ENCODE results near the gene CFAP92. TPM values are rescaled to one million over a fixed set of nuclear protein-coding genes. Genes with fewer than 3 reads are reported as not detected.

Gene CFAP92
- 0.17 TPM in 1 of 2 replicates, not detected in the other for total RNA-seq

DNA sequence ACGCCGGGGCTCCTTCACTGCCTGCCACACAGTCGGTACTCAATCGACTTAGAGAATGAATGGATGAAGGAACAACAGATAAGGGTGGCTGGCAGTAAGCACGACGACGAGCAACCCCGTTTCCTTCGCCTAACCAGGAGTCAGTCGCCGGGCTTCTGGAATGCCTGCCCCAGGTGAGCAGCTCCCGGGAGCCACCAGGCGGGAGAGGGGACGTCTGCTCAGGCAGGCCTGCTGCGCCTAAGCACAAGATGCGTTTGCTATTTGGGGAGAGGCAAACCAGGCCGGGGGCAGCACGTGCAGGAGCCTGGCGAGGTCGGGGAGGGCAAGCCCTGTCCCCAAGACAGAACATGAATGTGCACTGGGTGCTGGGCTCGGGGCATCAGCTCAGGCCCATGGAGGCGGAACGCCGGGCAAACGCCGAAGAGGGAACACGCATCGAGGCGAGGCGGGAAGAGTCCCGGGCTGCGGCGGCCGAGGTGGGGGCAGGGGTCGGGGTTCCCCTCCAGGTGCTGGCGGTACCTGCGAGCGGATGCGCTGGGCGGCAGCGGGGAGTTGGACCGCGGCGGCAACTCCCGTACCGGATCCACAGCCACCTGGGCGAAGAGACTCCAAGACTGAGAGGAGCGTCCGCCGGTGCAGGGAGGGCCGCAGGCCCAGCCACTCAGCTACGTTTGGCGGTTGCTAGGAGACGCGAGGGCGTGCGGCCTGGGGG, at the start of gene CFAP92:
CFAP92 (minus strand) TSS at position 616 of the 712 bp plus-strand sequence. CDS start 772 bp downstream, outside the sequence.
- H3K36me3 Mint-ChIP-seq (ENCODE audit: low read depth) = no peaks in the 10 kb centered on the region
- no peak within 1 kb of the TSS for H3K27ac Mint-ChIP-seq
- H3K27me3 Mint-ChIP-seq = peaks cover 10% of the 10 kb centered on the region
- peaks cover 30% of the 10 kb centered on the region for H3K4me1 Mint-ChIP-seq
- peaks cover 5% of the 10 kb centered on the region for H3K9me3 Mint-ChIP-seq
- H3K4me3 Mint-ChIP-seq = peak within 1 kb of the TSS; percentile 74
- intact Hi-C loops (cut with micrococcal nuclease) = loop anchor here (1.0 to 10.0 kb wide), 2 partner anchors 34 to 251 kb away; partner anchors contain the start of gene COPG1
- DNase-seq = peak; percentile 98

GRCh38 chr3:129040579-129041300, 46.9 kb upstream of the CFAP92 start:
- no peaks in the 10 kb centered on the region for H3K36me3 Mint-ChIP-seq (ENCODE audit: low read depth)
- H3K9me3 Mint-ChIP-seq = peaks cover 5% of the 10 kb centered on the region
- peaks cover 2% of the 10 kb centered on the region for H3K4me1 Mint-ChIP-seq
- no peak overlapping the region for H3K4me3 Mint-ChIP-seq
- intact Hi-C loops (cut with micrococcal nuclease) = no loop called here
- H3K27me3 Mint-ChIP-seq = peaks cover 45% of the 10 kb centered on the region
- no peak for DNase-seq
- H3K27ac Mint-ChIP-seq = no peak overlapping the region

DNA sequence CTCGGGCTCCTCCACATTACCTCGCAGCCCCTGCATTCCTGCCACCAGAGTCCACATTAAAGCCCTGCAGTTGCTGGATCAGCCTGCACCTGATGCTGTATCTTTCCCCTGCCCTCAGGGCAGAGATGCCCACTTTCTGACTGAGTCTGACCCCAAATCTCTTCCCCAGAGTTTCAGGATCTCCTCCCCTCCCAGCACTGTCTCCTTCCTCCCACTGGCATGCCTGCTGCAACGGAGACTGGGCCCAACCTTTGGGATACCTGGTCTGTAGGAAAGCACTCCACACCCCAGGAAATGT, 46.1 kb upstream of the CFAP92 start:
- no peak overlapping the region for H3K4me3 Mint-ChIP-seq
- H3K36me3 Mint-ChIP-seq (ENCODE audit: low read depth) = no peaks in the 10 kb centered on the region
- peaks cover 45% of the 10 kb centered on the region for H3K27me3 Mint-ChIP-seq
- no peak for DNase-seq
- H3K27ac Mint-ChIP-seq = no peak overlapping the region
- H3K9me3 Mint-ChIP-seq = peaks cover 5% of the 10 kb centered on the region
- peaks cover 4% of the 10 kb centered on the region for H3K4me1 Mint-ChIP-seq
- intact Hi-C loops (cut with micrococcal nuclease) = no loop called here

GRCh38 chr3:129039271-129040038, 45.6 kb upstream of the CFAP92 start:
- H3K27me3 Mint-ChIP-seq = peaks cover 45% of the 10 kb centered on the region
- peaks cover 5% of the 10 kb centered on the region for H3K4me1 Mint-ChIP-seq
- peaks cover 5% of the 10 kb centered on the region for H3K9me3 Mint-ChIP-seq
- H3K4me3 Mint-ChIP-seq = no peak overlapping the region
- H3K27ac Mint-ChIP-seq = no peak overlapping the region
- DNase-seq = no peak
- intact Hi-C loops (cut with micrococcal nuclease) = no loop called here
- H3K36me3 Mint-ChIP-seq (ENCODE audit: low read depth) = no peaks in the 10 kb centered on the region

DNA sequence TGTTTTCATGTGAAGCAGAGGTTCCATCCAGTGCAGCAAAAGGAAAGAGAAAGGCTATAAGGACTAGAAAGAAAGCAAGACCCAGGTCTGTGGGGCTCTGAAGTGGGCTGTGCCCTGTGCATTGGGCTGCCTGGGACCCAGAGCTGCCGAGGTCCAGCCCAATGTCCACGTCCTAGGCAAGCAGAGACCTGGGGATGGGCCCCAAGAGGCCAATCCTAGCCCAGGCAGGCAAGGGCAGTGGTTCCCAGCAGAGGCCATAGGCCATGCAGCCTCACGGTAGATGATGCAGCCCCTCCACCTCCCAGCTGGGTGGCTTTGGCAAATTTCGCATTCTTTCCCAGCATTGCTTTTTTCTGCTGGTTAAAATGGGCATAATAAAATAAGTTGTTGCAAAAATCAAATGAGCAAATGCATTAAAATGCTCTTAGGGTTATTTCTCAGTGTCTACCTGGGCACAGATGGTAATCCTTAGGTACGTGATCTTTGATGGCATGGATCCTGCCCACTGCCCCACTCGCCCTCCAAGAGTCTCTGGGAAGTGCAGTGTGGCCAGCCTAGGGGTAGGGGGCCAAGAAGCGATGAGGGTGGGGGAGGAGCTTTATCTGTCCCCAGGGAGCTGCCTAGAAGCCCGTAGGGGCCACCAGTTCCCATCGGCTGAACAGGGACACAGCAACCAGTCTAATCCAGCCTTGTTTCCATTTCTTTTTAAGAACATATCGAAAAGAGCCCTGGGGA, 44.4 kb upstream of the CFAP92 start:
- intact Hi-C loops (cut with micrococcal nuclease) = no loop called here
- DNase-seq = no peak
- Mint-ChIP-seq H3K27ac (no peak overlapping the region), H3K36me3 (ENCODE audit: low read depth) (no peaks in the 10 kb centered on the region), H3K4me3 (no peak overlapping the region), H3K9me3 (no peaks in the 10 kb centered on the region), H3K4me1 (peaks cover 5% of the 10 kb centered on the region), H3K27me3 (peaks cover 36% of the 10 kb centered on the region)

- Mint-ChIP-seq H3K4me1 (peaks cover 5% of the 10 kb centered on the region), H3K27me3 (peaks cover 25% of the 10 kb centered on the region), H3K36me3 (ENCODE audit: low read depth) (no peaks in the 10 kb centered on the region), H3K9me3 (no peaks in the 10 kb centered on the region), H3K27ac (no peak overlapping the region), H3K4me3 (no peak overlapping the region)
- DNase-seq = no peak
- intact Hi-C loops (cut with micrococcal nuclease) = no loop called here
Observed at GRCh38 chr3:129037093-129037419, 43.2 kb upstream of the CFAP92 start.

- Mint-ChIP-seq H3K36me3 (ENCODE audit: low read depth) (no peaks in the 10 kb centered on the region), H3K9me3 (no peaks in the 10 kb centered on the region), H3K4me1 (peaks cover 5% of the 10 kb centered on the region), H3K27ac (no peak overlapping the region), H3K27me3 (peaks cover 21% of the 10 kb centered on the region), H3K4me3 (no peak overlapping the region)
- no peak for DNase-seq
- intact Hi-C loops (cut with micrococcal nuclease) = no loop called here
Observed at GRCh38 chr3:129036222-129037092, 42.6 kb upstream of the CFAP92 start.

- Mint-ChIP-seq H3K4me1 (peaks cover 5% of the 10 kb centered on the region), H3K27me3 (peaks cover 17% of the 10 kb centered on the region), H3K9me3 (no peaks in the 10 kb centered on the region), H3K27ac (no peak overlapping the region), H3K4me3 (no peak overlapping the region), H3K36me3 (ENCODE audit: low read depth) (no peaks in the 10 kb centered on the region)
- no peak for DNase-seq
- intact Hi-C loops (cut with micrococcal nuclease) = no loop called here
Observed at GRCh38 chr3:129035360-129036221, 41.7 kb upstream of the CFAP92 start.

GRCh38 chr3:129034642-129035041, 40.8 kb upstream of the CFAP92 start:
- DNase-seq = no peak
- H3K4me3 Mint-ChIP-seq = no peak overlapping the region
- H3K27ac Mint-ChIP-seq = no peak overlapping the region
- intact Hi-C loops (cut with micrococcal nuclease) = no loop called here
- H3K36me3 Mint-ChIP-seq (ENCODE audit: low read depth) = no peaks in the 10 kb centered on the region
- peaks cover 8% of the 10 kb centered on the region for H3K27me3 Mint-ChIP-seq
- H3K9me3 Mint-ChIP-seq = no peaks in the 10 kb centered on the region
- H3K4me1 Mint-ChIP-seq = peaks cover 5% of the 10 kb centered on the region

DNA sequence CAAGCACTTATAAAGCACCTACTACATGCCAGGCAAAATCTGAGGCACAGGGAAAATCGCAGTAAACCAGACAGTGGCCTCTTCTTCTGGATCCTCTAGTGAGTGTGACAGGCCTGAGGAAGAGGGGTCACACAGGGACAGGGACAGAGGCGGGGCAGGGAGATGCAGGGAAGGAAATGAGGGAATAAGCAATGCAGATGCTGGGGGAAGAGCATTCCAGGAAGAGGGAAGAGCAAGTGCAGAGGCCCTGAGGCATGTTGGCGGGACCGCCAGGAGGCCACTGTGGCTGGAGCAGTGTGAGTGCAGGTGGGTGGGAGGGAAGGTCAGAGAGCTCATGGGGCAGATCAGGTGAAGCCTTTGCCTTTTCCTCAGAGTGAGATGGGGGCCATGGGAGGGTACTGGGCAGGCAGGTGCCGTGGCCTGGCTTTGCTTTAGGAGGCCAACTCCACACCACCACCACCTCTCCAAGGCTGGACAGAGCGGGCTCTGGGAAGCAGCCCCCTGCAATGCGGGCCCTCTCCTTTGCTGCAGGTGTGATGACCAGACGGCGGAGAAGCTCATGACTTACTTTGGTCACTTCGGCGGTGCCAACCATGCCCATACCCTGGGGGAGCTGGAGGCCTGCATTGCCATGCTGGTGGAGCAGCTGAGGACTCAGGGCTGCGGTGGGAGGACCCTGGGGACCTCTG, 39.9 kb upstream of the CFAP92 start:
- intact Hi-C loops (cut with micrococcal nuclease) = no loop called here
- Mint-ChIP-seq H3K4me3 (no peak overlapping the region), H3K4me1 (peaks cover 5% of the 10 kb centered on the region), H3K27ac (no peak overlapping the region), H3K36me3 (ENCODE audit: low read depth) (no peaks in the 10 kb centered on the region), H3K9me3 (no peaks in the 10 kb centered on the region), H3K27me3 (peaks cover 8% of the 10 kb centered on the region)
- DNase-seq = no peak

GRCh38 chr3:129033151-129033550, 39.3 kb upstream of the CFAP92 start:
- Mint-ChIP-seq H3K27me3 (peaks cover 5% of the 10 kb centered on the region), H3K36me3 (ENCODE audit: low read depth) (no peaks in the 10 kb centered on the region), H3K4me3 (no peak overlapping the region), H3K27ac (no peak overlapping the region), H3K9me3 (no peaks in the 10 kb centered on the region), H3K4me1 (peaks cover 5% of the 10 kb centered on the region)
- DNase-seq = no peak
- intact Hi-C loops (cut with micrococcal nuclease) = no loop called here

DNA sequence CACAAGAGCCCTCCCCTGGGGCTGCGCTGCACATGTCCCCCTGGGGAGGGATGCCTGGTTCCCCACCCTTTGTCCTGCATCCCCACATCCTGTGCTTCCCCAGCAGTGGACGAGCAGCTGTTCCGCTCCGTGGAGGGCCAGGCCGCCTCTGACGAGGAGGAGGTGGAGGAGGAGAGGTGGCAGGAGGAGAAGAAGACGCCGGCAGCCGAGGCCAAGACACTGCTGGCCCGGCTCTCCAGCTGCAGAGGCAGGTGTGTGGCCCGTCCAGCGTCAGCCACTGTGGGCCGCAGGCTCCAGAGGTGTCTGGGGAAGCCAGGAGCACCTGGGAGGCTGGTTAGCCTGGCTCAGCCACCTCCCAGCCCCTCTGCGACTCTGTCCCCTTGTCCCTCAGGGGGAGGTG, 38.8 kb upstream of the CFAP92 start:
- Mint-ChIP-seq H3K27ac (no peak overlapping the region), H3K4me3 (no peak overlapping the region), H3K36me3 (ENCODE audit: low read depth) (no peaks in the 10 kb centered on the region), H3K4me1 (peaks cover 5% of the 10 kb centered on the region), H3K27me3 (peaks cover 5% of the 10 kb centered on the region), H3K9me3 (no peaks in the 10 kb centered on the region)
- intact Hi-C loops (cut with micrococcal nuclease) = no loop called here
- no peak for DNase-seq

Data from activated CD4-positive, alpha-beta T cell treated with anti-CD3 and anti-CD28 coated beads, Interleukin-2, amount 10 ng/mL, durations not matched to agents 24 days and 14 days (primary cell).